ENCODE measurements around the gene HTATIP2.

DNA sequence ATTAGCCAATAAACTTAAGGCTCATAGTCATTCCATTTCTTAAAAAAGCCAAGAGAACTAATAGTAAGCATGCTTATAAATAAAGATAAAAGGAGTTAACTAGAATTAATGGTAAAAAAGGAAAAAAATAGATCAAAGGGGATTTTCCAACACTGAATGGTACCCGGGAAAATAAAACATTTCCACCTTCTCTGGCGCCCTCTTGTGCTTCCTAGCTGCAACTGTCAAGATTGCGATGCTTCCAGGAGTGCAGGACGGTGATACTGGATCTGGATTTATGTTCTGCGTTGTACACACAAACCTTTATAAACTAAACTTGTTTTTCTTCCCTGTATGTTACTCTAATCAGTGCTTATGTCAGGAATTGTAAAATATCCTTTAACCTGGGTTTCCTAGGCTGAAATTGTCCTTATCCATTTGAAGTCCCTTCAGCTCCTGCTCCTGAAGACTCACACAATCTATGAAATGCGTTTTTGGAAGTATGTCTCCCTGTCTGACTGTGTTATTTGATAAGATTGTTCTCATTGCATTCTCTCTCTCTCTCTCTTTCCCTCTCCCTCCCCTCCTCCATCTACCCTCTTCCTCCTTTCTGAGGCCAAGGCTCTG lies 9.6 kb upstream of the HTATIP2 start:
- TF ChIP-seq POLR2AphosphoS5 (IDR thresholded peaks at IDR 0.05): no peak
- TF ChIP-seq CTCF (IDR thresholded peaks at IDR 0.05): peak; percentile 9 to 58 (median 57)
